Measurements from ENCODE around the gene TBC1D28. TPM values are rescaled to one million over a fixed set of nuclear protein-coding genes. Genes with fewer than 3 reads are reported as not detected.
"Not testable (repeated sequence)": the region's sequence is repeated elsewhere in the genome, so short reads cannot be mapped to it uniquely, and the experiment has no call there.

The TBC1D28 gene
- under 1 TPM in 1 of 5 donors, not detected in 4; 0.21 TPM for polyA plus RNA-seq (ENCODE audit: insufficient read depth in 1 of 5, insufficient read length in 5 of 5, low replicate concordance in 1 of 5)
- long read RNA-seq, donor 1 = 0 reads
- long read RNA-seq, donor 2, partial matches to known transcripts = 33 of 42 reads
- long read RNA-seq, donor 2, other reads (novel, unspliced or antisense) = 9 of 42 reads
- long read RNA-seq, donor 3, partial matches to known transcripts = 90 of 147 reads
- long read RNA-seq, donor 3, other reads (novel, unspliced or antisense) = 57 of 147 reads
- long read RNA-seq, donor 4, partial matches to known transcripts = 0 of 18 reads
- long read RNA-seq, donor 4, other reads (novel, unspliced or antisense) = 18 of 18 reads
- long read RNA-seq, donor 5 = 0 reads
- long read RNA-seq, donor 6, partial matches to known transcripts = 0 of 72 reads
- long read RNA-seq, donor 6, other reads (novel, unspliced or antisense) = 72 of 72 reads
- long read RNA-seq, donor 7, partial matches to known transcripts = 0 of 76 reads
- long read RNA-seq, donor 7, other reads (novel, unspliced or antisense) = 76 of 76 reads
- long read RNA-seq, donor 8, partial matches to known transcripts = 0 of 36 reads
- long read RNA-seq, donor 8, other reads (novel, unspliced or antisense) = 36 of 36 reads

GRCh38 chr17:18644291-18644690 is at the start of gene TBC1D28:
Gene TBC1D28, minus strand, starts transcription at chr17:18644391. Its CDS starts 3,039 bp downstream, at chr17:18641352.
- not testable (repeated sequence) for DNase-seq

GRCh38 chr17:18682668-18683067 is 38.5 kb upstream of the TBC1D28 start:
- not testable (repeated sequence) for DNase-seq

GRCh38 chr17:18681767-18682571 is 37.8 kb upstream of the TBC1D28 start, which contains the start of gene FOXO3B:
Gene FOXO3B, minus strand, starts transcription at chr17:18682314. Its CDS starts 663 bp downstream, at chr17:18681651.
- peak; percentile 83 to 88 for DNase-seq

GRCh38 chr17:18677381-18677780 is 33.2 kb upstream of the TBC1D28 start:
- not testable (repeated sequence) for DNase-seq

- not testable (repeated sequence) for DNase-seq
Observed at GRCh38 chr17:18676928-18677327, 32.7 kb upstream of the TBC1D28 start.

GRCh38 chr17:18672395-18673227 is 28.4 kb upstream of the TBC1D28 start:
- not testable (repeated sequence) for DNase-seq

GRCh38 chr17:18668625-18669024 is 24.4 kb upstream of the TBC1D28 start:
- DNase-seq = not testable (repeated sequence)

GRCh38 chr17:18667535-18667934 is 23.3 kb upstream of the TBC1D28 start:
- not testable (repeated sequence) for DNase-seq

- not testable (repeated sequence) for DNase-seq
Observed at GRCh38 chr17:18666326-18666725, 22.1 kb upstream of the TBC1D28 start.

GRCh38 chr17:18661924-18662624 is 17.9 kb upstream of the TBC1D28 start:
- DNase-seq = not testable (repeated sequence)

GRCh38 chr17:18650094-18650493 is 5.9 kb upstream of the TBC1D28 start:
- DNase-seq = not testable (repeated sequence)

GRCh38 chr17:18643124-18643523 is 1.1 kb downstream of the TBC1D28 start:
- not testable (repeated sequence) for DNase-seq

- DNase-seq = not testable (repeated sequence)
Observed at GRCh38 chr17:18638357-18638756, 5.8 kb downstream of the TBC1D28 start.

- not testable (repeated sequence) for DNase-seq
Observed at GRCh38 chr17:18636237-18636636, 8.0 kb downstream of the TBC1D28 start.

GRCh38 chr17:18635773-18636172 is 8.4 kb downstream of the TBC1D28 start:
- not testable (repeated sequence) for DNase-seq

GRCh38 chr17:18634550-18635263 is 9.5 kb downstream of the TBC1D28 start:
- DNase-seq = not testable (repeated sequence)

GRCh38 chr17:18626152-18626870 is 17.9 kb downstream of the TBC1D28 start:
- DNase-seq = no peak

- peak; percentile 87 for DNase-seq
Observed at GRCh38 chr17:18625509-18626104, 18.6 kb downstream of the TBC1D28 start.
